IMR-90 (cell line): ENCODE measurements around the gene MEN1. TPM values are rescaled to one million over a fixed set of nuclear protein-coding genes. Genes with fewer than 3 reads are reported as not detected.

ENCODE experiments used
- ATAC-seq: fragments of 200-7000 bp; cut with Tn5 transposase; 2 replicates; pipeline ENCODE4 v1.9.1; 2020; ENCODE audit warnings: low read depth, mild to moderate bottlenecking, moderate library complexity
- BruUV-seq: library from RNA; stranded (reverse); fragments of 400-500 nt; replicated peaks from 2 replicates; lab custom pipeline; 2021; lab: Mats Ljungman, UMichigan
- CTCF ChIA-PET: fragments of 300-600 bp; formaldehyde crosslinking; extraction: SDS; loops from one replicate; lab custom pipeline; 2021; ENCODE audit warnings: antibody characterized with exemption; lab: Yijun Ruan, JAX
- POLR2A ChIA-PET: fragments of 300-600 bp; sonication (Branson Sonifier 250); formaldehyde crosslinking; loops from one replicate; lab custom pipeline; 2022; ENCODE audit warnings: antibody characterized with exemption; ENCODE audit not compliant: unreplicated experiment; lab: Charles Lee
- DNase-seq: peaks from one replicate; pipeline ENCODE4 v3.0.0; 2013
- H2AFZ ChIP-seq: replicated peaks from 2 replicates; pipeline ENCODE3; 2013; ENCODE audit warnings: low read length, mild to moderate bottlenecking; ENCODE audit not compliant: poor library complexity
- H2AK5ac ChIP-seq: 2 replicates; pipeline ENCODE4 v1.6.1; 2013; ENCODE audit warnings: low read depth, low read length, inconsistent platforms
- H2AK9ac ChIP-seq: replicated peaks from 2 replicates; pipeline ENCODE3; 2013; ENCODE audit warnings: mild to moderate bottlenecking, low read depth, low read length, moderate library complexity; ENCODE audit not compliant: poor library complexity
- H2BK120ac ChIP-seq: 2 replicates; pipeline ENCODE4 v1.6.1; 2013; ENCODE audit warnings: low read depth, low read length, inconsistent platforms
- H2BK15ac ChIP-seq: 3 replicates; pipeline ENCODE4 v1.6.1; 2013; ENCODE audit warnings: low read depth, low read length, inconsistent platforms
- H2BK20ac ChIP-seq: 2 replicates; pipeline ENCODE4 v1.6.1; 2013; ENCODE audit warnings: low read depth, mild to moderate bottlenecking, inconsistent platforms, low read length, moderate library complexity
- H2BK5ac ChIP-seq: 2 replicates; pipeline ENCODE4 v1.6.1; 2013; ENCODE audit warnings: mild to moderate bottlenecking, low read depth, low read length, inconsistent platforms; ENCODE audit not compliant: poor library complexity, severe bottlenecking
- H3K14ac ChIP-seq: replicated peaks from 2 replicates; pipeline ENCODE4 v1.6.1; 2013; ENCODE audit warnings: low read depth, low read length, inconsistent platforms
- H3K18ac ChIP-seq: 2 replicates; pipeline ENCODE4 v1.6.1; 2013; ENCODE audit warnings: low read depth, low read length, control low read depth
- H3K23ac ChIP-seq: 2 replicates; pipeline ENCODE4 v1.6.1; 2013; ENCODE audit warnings: low read depth, low read length, inconsistent platforms
- H3K27ac ChIP-seq: 2 replicates; pipeline ENCODE4 v1.5.1; 2013; ENCODE audit warnings: mild to moderate bottlenecking, control low read depth, low read length; ENCODE audit not compliant: insufficient read depth
- H3K27me3 ChIP-seq: 2 replicates; pipeline ENCODE4 v1.6.1; 2013; ENCODE audit warnings: low read length; ENCODE audit not compliant: control insufficient read depth, insufficient read depth
- H3K36me3 ChIP-seq: 2 replicates; pipeline ENCODE4 v1.6.1; 2013; ENCODE audit warnings: low read length, mixed read lengths; ENCODE audit not compliant: control insufficient read depth, insufficient read depth
- H3K4ac ChIP-seq: 2 replicates; pipeline ENCODE4 v1.6.1; 2013; ENCODE audit warnings: low read depth, low read length, inconsistent platforms
- H3K4me1 ChIP-seq: 2 replicates; pipeline ENCODE4 v1.6.1; 2013; ENCODE audit warnings: low read length, mixed read lengths; ENCODE audit not compliant: control insufficient read depth, insufficient read depth
- H3K4me2 ChIP-seq: 2 replicates; pipeline ENCODE4 v1.6.1; 2013; ENCODE audit warnings: low read depth, mild to moderate bottlenecking, control low read depth, low read length, moderate library complexity
- H3K4me3 ChIP-seq: 2 replicates; pipeline ENCODE4 v1.5.1; 2013; ENCODE audit warnings: low read depth, mild to moderate bottlenecking, control low read depth, low read length, moderate library complexity; ENCODE audit not compliant: insufficient read depth
- H3K56ac ChIP-seq: 2 replicates; pipeline ENCODE4 v1.6.1; 2013; ENCODE audit warnings: low read length, inconsistent platforms; ENCODE audit not compliant: insufficient read depth; ENCODE audit errors: extremely low read depth
- H3K79me1 ChIP-seq, 2 experiments: 2 replicates each; pipeline ENCODE4 v1.6.1; 2013; ENCODE audit warnings: low read length in 2 of 2, inconsistent platforms in 1 of 2, low read depth in 1 of 2
- H3K9ac ChIP-seq: 2 replicates; pipeline ENCODE4 v1.6.1; 2013; ENCODE audit warnings: low read depth, low read length, control low read depth
- H3K9me1 ChIP-seq: 2 replicates; pipeline ENCODE4 v1.6.1; 2013; ENCODE audit warnings: low read length, inconsistent platforms; ENCODE audit not compliant: insufficient read depth
- H3K9me3 ChIP-seq: 2 replicates; pipeline ENCODE4 v1.6.1; 2013; ENCODE audit warnings: low read length; ENCODE audit not compliant: control insufficient read depth, insufficient read depth
- H4K20me1 ChIP-seq: 2 replicates; pipeline ENCODE4 v1.6.1; 2013; ENCODE audit warnings: low read length, inconsistent platforms; ENCODE audit not compliant: insufficient read depth
- H4K5ac ChIP-seq: 2 replicates; pipeline ENCODE4 v1.6.1; 2013; ENCODE audit warnings: mild to moderate bottlenecking, low read depth, low read length, control low read depth
- H4K8ac ChIP-seq, 2 experiments: 2 replicates each; pipeline ENCODE4 v1.6.1; 2013; ENCODE audit warnings: low read depth in 2 of 2, low read length in 2 of 2, control low read depth in 1 of 2, inconsistent platforms in 1 of 2
- H4K91ac ChIP-seq: 2 replicates; pipeline ENCODE4 v1.6.1; 2013; ENCODE audit warnings: low read depth, low read length, inconsistent platforms; ENCODE audit not compliant: insufficient read depth
- CHD1 ChIP-seq: IDR thresholded peaks from 2 replicates; pipeline ENCODE4 v1.6.1; 2012; ENCODE audit warnings: low read depth, low read length, improper control_type of control experiment
- RCOR1 ChIP-seq: IDR thresholded peaks from 2 replicates; pipeline ENCODE4 v1.6.1; 2012; ENCODE audit warnings: mild to moderate bottlenecking, low read length, improper control_type of control experiment; ENCODE audit not compliant: insufficient replicate concordance
- WGBS, 2 experiments: methylation state at CpG; one replicate each; pipeline versions ENCODE4 v1.1.5 to v1.1.7; 2013; ENCODE audit warnings: missing lambda C conversion rate in 2 of 2; ENCODE audit not compliant: insufficient read length in 1 of 2; ENCODE audit errors: extremely low coverage in 2 of 2; 5-methylcytosine and 5-hydroxymethylcytosine counted together
- dilution Hi-C: fragments of 300-500 bp; cut with HindIII; formaldehyde crosslinking; loops from one replicate; pipeline ENCODE4 v1.14.3; 2018; ENCODE audit warnings: low sequenced_read_pairs; ENCODE audit not compliant: unreplicated experiment
- in situ Hi-C: fragments of 300-500 bp; cut with MboI; formaldehyde crosslinking; loops from 3 replicates; pipeline ENCODE4 v1.14.3; 2019; ENCODE audit warnings: low sequenced_read_pairs, inconsistent platforms, mixed read lengths
- intact Hi-C: fragments of 100-400 bp; cut with micrococcal nuclease; formaldehyde crosslinking; loops from 2 replicates; pipeline ENCODE4 v1.10.0; 2022
- polyA plus RNA-seq, 3 experiments: library from polyadenylated mRNA; depleted of rRNA; stranded (reverse); fragments of >200 nt; gene quantifications; 2 replicates each; pipeline ENCODE4 v1.2.3, GENCODE V29; 2012; ENCODE audit warnings: low replicate concordance in 1 of 3
- total RNA-seq: library from RNA; depleted of rRNA; stranded (reverse); fragments of >200 nt; gene quantifications from 2 replicates; pipeline ENCODE4 v1.2.3, GENCODE V29; 2012
- TF ChIP-seq, protein P1 (sequence below): fragments of 150-350 bp; IDR thresholded peaks from 2 replicates; pipeline ENCODE4 v1.6.1; 2016; ENCODE audit warnings: low read depth, mild to moderate bottlenecking, low read length, moderate library complexity, borderline replicate concordance

The MEN1 gene
- total and polyA plus RNA-seq, 2 of the 4 experiments (the other 2 are of a cell fraction) = 8.8 to 35.7 TPM

DNA sequence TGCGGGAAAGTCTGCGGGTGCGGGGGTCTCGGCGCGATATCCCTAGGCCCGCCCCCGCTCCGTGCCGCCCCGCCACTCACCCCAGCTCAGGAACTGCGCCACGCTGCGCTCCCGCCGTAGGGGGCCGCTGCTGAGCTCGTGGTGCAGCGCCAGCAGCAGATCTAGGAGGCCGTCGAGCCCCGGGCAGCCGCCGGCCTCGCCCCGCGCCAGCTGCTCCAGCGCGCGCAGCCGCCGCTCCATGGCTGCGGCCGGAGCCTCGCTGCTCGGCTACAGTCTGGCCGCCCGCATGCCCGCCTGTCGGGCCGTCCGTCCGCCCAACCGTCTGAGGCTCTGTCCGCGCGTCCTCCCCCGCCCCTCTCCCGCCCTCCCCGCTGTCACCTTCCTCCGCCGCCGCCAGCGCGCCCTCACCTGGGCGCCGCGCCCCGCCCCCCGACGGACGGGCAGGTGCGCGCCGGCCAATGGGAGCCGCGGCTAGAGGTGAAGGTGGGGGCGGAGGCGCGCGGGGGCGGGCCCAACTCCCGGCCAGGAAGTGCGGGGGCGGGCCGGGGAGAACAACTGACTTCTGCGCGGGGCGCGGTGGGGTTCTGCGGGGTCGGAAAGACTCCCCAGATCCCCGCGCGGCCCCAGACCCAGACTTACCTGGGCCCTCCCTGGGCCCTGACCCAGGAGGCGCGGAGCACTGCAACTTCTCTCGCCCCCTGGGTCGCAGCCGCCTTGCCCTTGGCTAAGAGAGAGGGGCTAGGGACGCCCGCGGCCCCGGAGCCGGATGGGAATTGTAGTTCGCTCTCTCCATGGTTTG lies 34.2 kb upstream of the MEN1 start, which contains the start of gene CDC42BPG (continued):
- TF ChIP-seq, protein P1, sequence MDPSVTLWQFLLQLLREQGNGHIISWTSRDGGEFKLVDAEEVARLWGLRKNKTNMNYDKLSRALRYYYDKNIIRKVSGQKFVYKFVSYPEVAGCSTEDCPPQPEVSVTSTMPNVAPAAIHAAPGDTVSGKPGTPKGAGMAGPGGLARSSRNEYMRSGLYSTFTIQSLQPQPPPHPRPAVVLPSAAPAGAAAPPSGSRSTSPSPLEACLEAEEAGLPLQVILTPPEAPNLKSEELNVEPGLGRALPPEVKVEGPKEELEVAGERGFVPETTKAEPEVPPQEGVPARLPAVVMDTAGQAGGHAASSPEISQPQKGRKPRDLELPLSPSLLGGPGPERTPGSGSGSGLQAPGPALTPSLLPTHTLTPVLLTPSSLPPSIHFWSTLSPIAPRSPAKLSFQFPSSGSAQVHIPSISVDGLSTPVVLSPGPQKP = no peak

DNA sequence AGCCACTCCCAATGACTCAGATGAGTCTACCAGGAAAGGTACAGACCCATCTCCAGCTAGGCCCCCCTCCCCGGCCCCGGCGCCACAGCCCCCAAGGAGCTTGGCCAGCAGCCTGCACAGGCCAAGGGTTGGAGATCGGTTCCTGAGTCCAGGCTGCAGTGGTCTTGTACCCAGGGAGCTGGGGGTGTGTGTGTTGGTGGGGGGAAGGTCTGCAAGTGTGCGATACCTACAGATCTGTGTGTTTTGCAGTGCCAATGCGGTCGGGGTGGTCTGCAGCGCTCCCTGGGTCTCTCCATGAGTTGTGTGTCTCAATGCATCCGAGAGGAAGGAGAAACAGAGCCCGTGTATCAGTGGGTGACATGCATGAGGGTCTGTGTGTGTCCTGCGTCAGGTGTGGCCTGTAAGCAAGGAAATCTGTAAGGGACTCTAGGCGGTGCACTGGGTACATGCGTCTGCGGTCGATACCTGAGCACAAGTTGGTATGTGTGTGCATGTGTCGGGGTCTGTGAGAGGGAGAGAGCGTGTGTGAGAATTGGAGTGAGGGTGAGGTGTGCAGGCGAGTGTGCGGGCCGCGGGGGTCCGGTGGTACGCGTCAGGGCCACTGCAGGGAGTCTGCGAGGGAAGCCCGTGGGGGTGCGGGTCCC lies 33.5 kb upstream of the MEN1 start:
- Histone ChIP-seq H3K4me3 (no peak overlapping the region), H2AFZ (peak overlapping the region; percentile 87), H3K4ac (no peak overlapping the region), H3K14ac (no peak overlapping the region), H4K20me1 (no peaks in the 10 kb centered on the region), H4K91ac (no peak overlapping the region), H3K27ac (no peak overlapping the region), H4K8ac (no peak overlapping the region; a peak in 1 of 4 replicates), H3K9me3 (no peaks in the 10 kb centered on the region), H2AK5ac (no peak overlapping the region; the same call in 1 of the 2 replicates), H3K79me1 (peaks cover 0 to 7% of the 10 kb centered on the region in 2 experiments; a peak in 1 of 4 replicates), H3K9me1 (no peaks in the 10 kb centered on the region), H3K23ac (no peak overlapping the region), H3K4me2 (no peak overlapping the region), H4K5ac (no peak overlapping the region), H3K56ac (no peak overlapping the region), H3K4me1 (peaks cover 8% of the 10 kb centered on the region), H3K18ac (no peak overlapping the region), H2BK15ac (no peak overlapping the region), H3K36me3 (no peaks in the 10 kb centered on the region), H2BK120ac (no peak overlapping the region), H3K9ac (no peak overlapping the region), H2AK9ac (peak overlapping the region; percentile 68), H2BK5ac (no peak overlapping the region), H2BK20ac (no peak overlapping the region), H3K27me3 (no peaks in the 10 kb centered on the region)
- no peak for TF ChIP-seq RCOR1
- TF ChIP-seq CHD1 = no peak
- intact Hi-C loops (no loop called here), in situ Hi-C loops (loop anchor here (10.0 kb wide), 1 partner anchor 161 kb away; no protein-coding TSS in a partner anchor), dilution Hi-C loops (no loop called here)
- ATAC-seq = no peak
- ChIA-PET POLR2A (no interaction called here), CTCF (interaction anchor here (0.6 to 1.1 kb wide), 5 partner anchors 9 to 169 kb away, joined by 3 to 6 read pairs (median 3); no protein-coding TSS in a partner anchor)
- DNase-seq = no peak
- no TSS peak for BruUV-seq
- 63% methylated on average over 19 of the region's 27 CpGs; no CpG with 5 or more reads in 1 of the 2 experiments for WGBS, 2 experiments
